ENCODE results near the gene SLC9A8. TPM values are rescaled to one million over a fixed set of nuclear protein-coding genes. Genes with fewer than 3 reads are reported as not detected.
A peak's percentile ranks its signal among the peaks of the same experiment; 100 is the strongest.

The SLC9A8 gene
- total RNA-seq, 5 donors from 2014 or later (not counting 1 experiment from before 2014, with no cell fraction given), result 22.2 to 34.2 (median 25.6) TPM

DNA sequence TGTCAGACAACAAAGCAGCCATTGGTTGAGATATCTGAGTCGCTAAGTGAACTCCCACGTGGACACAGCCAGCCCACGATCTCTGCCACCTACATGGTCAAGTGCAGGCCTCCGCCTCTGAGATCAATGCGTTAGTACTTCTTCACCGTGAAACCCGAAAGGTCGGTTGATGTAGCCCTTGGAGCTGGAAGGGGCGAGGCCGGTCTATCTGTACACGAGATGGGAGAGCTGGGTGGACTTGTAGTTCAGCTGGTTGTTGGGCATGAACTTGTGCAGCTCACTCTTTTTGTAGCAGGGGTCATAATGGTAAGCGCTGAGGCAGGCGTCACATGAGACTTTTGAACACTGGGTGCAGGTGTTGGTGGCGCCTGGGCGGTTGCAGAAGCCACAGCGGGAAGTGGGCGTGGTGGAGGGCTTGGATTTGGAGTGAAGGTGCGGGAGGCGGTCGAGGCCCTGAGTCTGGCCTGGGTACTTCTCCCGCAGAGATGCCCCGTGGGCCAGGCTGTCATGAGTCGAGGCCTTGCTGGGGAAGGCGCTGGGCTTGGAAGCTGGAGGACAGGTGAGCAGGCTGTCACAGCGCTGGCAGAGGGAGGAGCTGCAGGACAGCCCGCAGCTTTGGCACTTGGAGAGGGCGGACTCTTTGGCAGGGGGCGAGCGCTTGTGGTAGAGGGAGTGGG, 92.9 kb downstream of the SLC9A8 start:
- H3K27me3 Mint-ChIP-seq, result no peaks in the 10 kb centered on the region
- Histone ChIP-seq H3K27me3 (replicated peaks in 1 of 2; ENCODE audit: control insufficient read depth in 2 of 2, extremely low read depth in 1 of 2, insufficient read depth in 2 of 2, low read length in 1 of 2) (no peaks in the 10 kb centered on the region), H3K4me3 (ENCODE audit: control insufficient read depth in 1 of 2, extremely low read depth in 1 of 2, low read length in 1 of 2) (no peak overlapping the region), H3K4me1 (ENCODE audit: control insufficient read depth in 1 of 2, extremely low read depth in 1 of 2, insufficient read depth in 2 of 2, low read length in 2 of 2) (peaks cover 0 to 2% of the 10 kb centered on the region in 2 experiments), H3K36me3 (ENCODE audit: control insufficient read depth in 2 of 2, extremely low read depth in 1 of 2, insufficient read depth in 1 of 2, low read length in 1 of 2) (peaks cover 33 to 56% of the 10 kb centered on the region in 2 donors), H3K27ac (ENCODE audit: low read length) (no peak overlapping the region), H3K9me3 (no peaks in the 10 kb centered on the region)
- H3K4me1 Mint-ChIP-seq, result peaks cover 0 to 5% (median 3%) of the 10 kb centered on the region in 3 donors
- POLR2A ChIA-PET, result interaction anchor here in 1 of 2 donors (0.6 kb wide), 1 partner anchor 13 kb away, joined by 3 read pairs; no protein-coding TSS in a partner anchor
- H3K4me3 Mint-ChIP-seq, result no peak overlapping the region
- CTCF ChIA-PET, result interaction anchor here in 1 of 2 donors (1.1 kb wide), 1 partner anchor 9 kb away, joined by 5 read pairs; no protein-coding TSS in a partner anchor
- 92% methylated on average over 29 of the region's 29 CpGs for WGBS (ENCODE audit: insufficient coverage)
- DNase-seq, result no peak
- H3K9me3 Mint-ChIP-seq, result no peaks in the 10 kb centered on the region
- peaks cover 39% of the 10 kb centered on the region for H3K36me3 Mint-ChIP-seq
- no peak overlapping the region for H3K27ac Mint-ChIP-seq
- no peak for ATAC-seq (replicated peaks in 1 of 4)

DNA sequence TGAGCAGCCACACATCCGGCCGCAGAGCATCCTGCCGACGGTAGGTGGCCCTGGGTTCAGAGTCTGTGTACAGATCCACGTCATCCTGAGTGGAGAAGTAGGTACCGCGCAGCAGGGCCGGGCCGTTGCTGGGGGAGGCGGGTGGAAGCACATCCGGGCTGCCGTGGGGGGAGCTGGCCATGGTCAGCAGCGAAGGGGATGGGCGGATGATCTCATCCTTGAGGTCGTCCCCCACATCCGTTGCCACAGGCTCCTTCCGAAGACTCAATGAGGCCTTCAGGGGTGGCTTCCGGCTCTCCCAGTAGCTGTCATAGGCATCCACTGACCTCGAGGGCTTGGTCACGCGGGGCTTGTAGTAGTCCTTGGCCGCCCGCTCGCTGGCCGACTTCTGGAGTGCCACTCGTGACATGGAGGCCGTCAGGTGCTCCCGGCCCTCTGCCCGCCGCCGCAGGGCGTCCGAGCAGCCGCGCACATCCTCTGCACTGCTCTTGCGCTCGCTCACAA, 93.5 kb downstream of the SLC9A8 start:
- no peak overlapping the region for H3K27ac ChIP-seq (ENCODE audit: low read length)
- peaks cover 3 to 9% (median 8%) of the 10 kb centered on the region in 3 donors for H3K4me1 Mint-ChIP-seq
- peaks cover 0 to 2% of the 10 kb centered on the region in 2 experiments for H3K4me1 ChIP-seq (ENCODE audit: control insufficient read depth in 1 of 2, extremely low read depth in 1 of 2, insufficient read depth in 2 of 2, low read length in 2 of 2)
- no peaks in the 10 kb centered on the region for H3K9me3 ChIP-seq
- no peaks in the 10 kb centered on the region for H3K9me3 Mint-ChIP-seq
- ChIA-PET CTCF (interaction anchor here in 1 of 2 donors (1.1 kb wide), 1 partner anchor 10 kb away, joined by 5 read pairs; no protein-coding TSS in a partner anchor), POLR2A (interaction anchor here in 1 of 2 donors (1.3 kb wide), 1 partner anchor 10 kb away, joined by 3 read pairs; no protein-coding TSS in a partner anchor)
- H3K36me3 Mint-ChIP-seq, result peaks cover 39% of the 10 kb centered on the region
- ATAC-seq (replicated peaks in 1 of 4), result peak in 1 of 4 experiments; percentile 31
- H3K27ac Mint-ChIP-seq, result no peak overlapping the region
- peaks cover 33 to 56% of the 10 kb centered on the region in 2 donors for H3K36me3 ChIP-seq (ENCODE audit: control insufficient read depth in 2 of 2, extremely low read depth in 1 of 2, insufficient read depth in 1 of 2, low read length in 1 of 2)
- H3K27me3 Mint-ChIP-seq, result no peaks in the 10 kb centered on the region
- H3K4me3 ChIP-seq (ENCODE audit: control insufficient read depth in 1 of 2, extremely low read depth in 1 of 2, low read length in 1 of 2), result no peak overlapping the region
- H3K4me3 Mint-ChIP-seq, result no peak overlapping the region
- H3K27me3 ChIP-seq (replicated peaks in 1 of 2; ENCODE audit: control insufficient read depth in 2 of 2, extremely low read depth in 1 of 2, insufficient read depth in 2 of 2, low read length in 1 of 2), result no peaks in the 10 kb centered on the region
- DNase-seq, result no peak
- 95% methylated on average over 36 of the region's 37 CpGs for WGBS (ENCODE audit: insufficient coverage)

- H3K4me1 Mint-ChIP-seq, result peaks cover 4 to 14% (median 10%) of the 10 kb centered on the region in 3 donors
- no peak for ATAC-seq (replicated peaks in 1 of 4)
- no peak for DNase-seq
- H3K9me3 ChIP-seq, result no peaks in the 10 kb centered on the region
- peaks cover 39% of the 10 kb centered on the region for H3K36me3 Mint-ChIP-seq
- CTCF ChIA-PET, result interaction anchor here (0.6 to 1.1 kb wide), 3 partner anchors 10 to 1003 kb away, joined by 3 to 5 read pairs (median 4); no protein-coding TSS in a partner anchor
- peaks cover 33 to 56% of the 10 kb centered on the region in 2 donors for H3K36me3 ChIP-seq (ENCODE audit: control insufficient read depth in 2 of 2, extremely low read depth in 1 of 2, insufficient read depth in 1 of 2, low read length in 1 of 2)
- POLR2A ChIA-PET, result interaction anchor here in 1 of 2 donors (1.3 kb wide), 1 partner anchor 9 kb away, joined by 3 read pairs; no protein-coding TSS in a partner anchor
- H3K27me3 ChIP-seq (replicated peaks in 1 of 2; ENCODE audit: control insufficient read depth in 2 of 2, extremely low read depth in 1 of 2, insufficient read depth in 2 of 2, low read length in 1 of 2), result no peaks in the 10 kb centered on the region
- H3K4me3 ChIP-seq (ENCODE audit: control insufficient read depth in 1 of 2, extremely low read depth in 1 of 2, low read length in 1 of 2), result no peak overlapping the region
- H3K27me3 Mint-ChIP-seq, result no peaks in the 10 kb centered on the region
- no peaks in the 10 kb centered on the region for H3K9me3 Mint-ChIP-seq
- no peak overlapping the region for H3K27ac Mint-ChIP-seq
- no peak overlapping the region for H3K4me3 Mint-ChIP-seq
- H3K4me1 ChIP-seq (ENCODE audit: control insufficient read depth in 1 of 2, extremely low read depth in 1 of 2, insufficient read depth in 2 of 2, low read length in 2 of 2), result peaks cover 0 to 2% of the 10 kb centered on the region in 2 experiments
- 91% methylated on average over 15 of the region's 15 CpGs for WGBS (ENCODE audit: insufficient coverage)
- H3K27ac ChIP-seq (ENCODE audit: low read length), result no peak overlapping the region
Measured at GRCh38 chr20:49906615-49907154, 94.1 kb downstream of the SLC9A8 start.

GRCh38 chr20:49907405-49908257, 95.0 kb downstream of the SLC9A8 start:
- H3K9me3 Mint-ChIP-seq, result no peaks in the 10 kb centered on the region
- ChIA-PET CTCF (interaction anchor here in 1 of 2 donors (0.6 kb wide), 1 partner anchor 16 kb away, joined by 4 read pairs; no protein-coding TSS in a partner anchor), POLR2A (interaction anchor here in 1 of 2 donors (0.5 to 1.3 kb wide), 2 partner anchors 8 to 36 kb away, joined by 3 read pairs; no protein-coding TSS in a partner anchor)
- Histone ChIP-seq H3K36me3 (ENCODE audit: control insufficient read depth in 2 of 2, extremely low read depth in 1 of 2, insufficient read depth in 1 of 2, low read length in 1 of 2) (peaks cover 33 to 53% of the 10 kb centered on the region in 2 donors), H3K27ac (ENCODE audit: low read length) (no peak overlapping the region), H3K9me3 (no peaks in the 10 kb centered on the region), H3K27me3 (replicated peaks in 1 of 2; ENCODE audit: control insufficient read depth in 2 of 2, extremely low read depth in 1 of 2, insufficient read depth in 2 of 2, low read length in 1 of 2) (no peaks in the 10 kb centered on the region), H3K4me1 (ENCODE audit: control insufficient read depth in 1 of 2, extremely low read depth in 1 of 2, insufficient read depth in 2 of 2, low read length in 2 of 2) (peaks cover 0 to 2% of the 10 kb centered on the region in 2 experiments), H3K4me3 (ENCODE audit: control insufficient read depth in 1 of 2, extremely low read depth in 1 of 2, low read length in 1 of 2) (no peak overlapping the region)
- H3K27me3 Mint-ChIP-seq, result no peaks in the 10 kb centered on the region
- H3K27ac Mint-ChIP-seq, result no peak overlapping the region
- H3K36me3 Mint-ChIP-seq, result peaks cover 34% of the 10 kb centered on the region
- 93% methylated on average over 15 of the region's 19 CpGs for WGBS (ENCODE audit: insufficient coverage)
- no peak overlapping the region for H3K4me3 Mint-ChIP-seq
- DNase-seq (no peak), ATAC-seq (replicated peaks in 1 of 4) (no peak)
- peaks cover 9 to 19% (median 16%) of the 10 kb centered on the region in 3 donors for H3K4me1 Mint-ChIP-seq

- DNase-seq (no peak), ATAC-seq (replicated peaks in 1 of 4) (no peak)
- peaks cover 34% of the 10 kb centered on the region for H3K36me3 Mint-ChIP-seq
- Histone ChIP-seq H3K27ac (ENCODE audit: low read length) (no peak overlapping the region), H3K4me3 (ENCODE audit: control insufficient read depth in 1 of 2, extremely low read depth in 1 of 2, low read length in 1 of 2) (no peak overlapping the region), H3K27me3 (replicated peaks in 1 of 2; ENCODE audit: control insufficient read depth in 2 of 2, extremely low read depth in 1 of 2, insufficient read depth in 2 of 2, low read length in 1 of 2) (no peaks in the 10 kb centered on the region), H3K36me3 (ENCODE audit: control insufficient read depth in 2 of 2, extremely low read depth in 1 of 2, insufficient read depth in 1 of 2, low read length in 1 of 2) (peaks cover 33 to 53% of the 10 kb centered on the region in 2 donors), H3K9me3 (no peaks in the 10 kb centered on the region), H3K4me1 (ENCODE audit: control insufficient read depth in 1 of 2, extremely low read depth in 1 of 2, insufficient read depth in 2 of 2, low read length in 2 of 2) (peaks cover 0 to 2% of the 10 kb centered on the region in 2 experiments)
- H3K27me3 Mint-ChIP-seq, result no peaks in the 10 kb centered on the region
- POLR2A ChIA-PET, result interaction anchor here in 1 of 2 donors (0.5 kb wide), 1 partner anchor 35 kb away, joined by 3 read pairs; no protein-coding TSS in a partner anchor
- no peaks in the 10 kb centered on the region for H3K9me3 Mint-ChIP-seq
- CTCF ChIA-PET, result no interaction called here
- H3K27ac Mint-ChIP-seq, result no peak overlapping the region
- no peak overlapping the region for H3K4me3 Mint-ChIP-seq
- H3K4me1 Mint-ChIP-seq, result peaks cover 11 to 21% (median 17%) of the 10 kb centered on the region in 3 donors
- 95% methylated on average over 9 of the region's 11 CpGs for WGBS (ENCODE audit: insufficient coverage)
Measured at GRCh38 chr20:49908258-49908565, 95.6 kb downstream of the SLC9A8 start.

Measured in T-cell (primary cell).